ENCODE data around the gene UBR3. TPM values are rescaled to one million over a fixed set of nuclear protein-coding genes. Genes with fewer than 3 reads are reported as not detected.
"Not testable (repeated sequence)": the region's sequence is repeated elsewhere in the genome, so short reads cannot be mapped to it uniquely, and the experiment has no call there.

The UBR3 gene
- total RNA-seq, 2 donors from 2014 or later: 30.1 to 38.4 TPM

- intact Hi-C loops (cut with DNase I): no loop called here
- H3K27ac ChIP-seq: no peak overlapping the region
- no peak overlapping the region for H3K4me3 ChIP-seq
- H3K9ac ChIP-seq (ENCODE audit: low read depth in 2 of 2, low read length in 2 of 2): no peak overlapping the region
- no peak for DNase-seq
- no peak for TF ChIP-seq CTCF (IDR thresholded peaks at IDR 0.05)
- no peaks in the 10 kb centered on the region for H3K27me3 ChIP-seq
- H3K9me3 ChIP-seq: no peaks in the 10 kb centered on the region
- no peaks in the 10 kb centered on the region for H3K36me3 ChIP-seq
- H3K4me1 ChIP-seq: no peaks in the 10 kb centered on the region
Measured at GRCh38 chr2:169891593-169892298, 64.5 kb downstream of the UBR3 start.

- no peak for TF ChIP-seq CTCF (IDR thresholded peaks at IDR 0.05)
- Histone ChIP-seq H3K4me3 (no peak overlapping the region), H3K27me3 (no peaks in the 10 kb centered on the region), H3K9me3 (no peaks in the 10 kb centered on the region), H3K27ac (no peak overlapping the region), H3K4me1 (no peaks in the 10 kb centered on the region), H3K9ac (ENCODE audit: low read depth in 2 of 2, low read length in 2 of 2) (no peak overlapping the region), H3K36me3 (no peaks in the 10 kb centered on the region)
- intact Hi-C loops (cut with DNase I): no loop called here
- DNase-seq: no peak
Measured at GRCh38 chr2:169892951-169893350, 65.7 kb downstream of the UBR3 start.

GRCh38 chr2:169895294-169895985, 68.2 kb downstream of the UBR3 start:
- Histone ChIP-seq H3K27me3 (no peaks in the 10 kb centered on the region), H3K4me1 (no peaks in the 10 kb centered on the region), H3K4me3 (no peak overlapping the region), H3K36me3 (no peaks in the 10 kb centered on the region), H3K9ac (ENCODE audit: low read depth in 2 of 2, low read length in 2 of 2) (no peak overlapping the region), H3K9me3 (no peaks in the 10 kb centered on the region), H3K27ac (no peak overlapping the region)
- no peak for TF ChIP-seq CTCF (IDR thresholded peaks at IDR 0.05)
- intact Hi-C loops (cut with DNase I): no loop called here
- DNase-seq: no peak

GRCh38 chr2:169897834-169898233, 70.6 kb downstream of the UBR3 start:
- TF ChIP-seq CTCF (IDR thresholded peaks at IDR 0.05): no peak
- H3K36me3 ChIP-seq: no peaks in the 10 kb centered on the region
- no peak overlapping the region for H3K4me3 ChIP-seq
- intact Hi-C loops (cut with DNase I): no loop called here
- no peak overlapping the region for H3K27ac ChIP-seq
- H3K4me1 ChIP-seq: no peaks in the 10 kb centered on the region
- H3K9ac ChIP-seq (ENCODE audit: low read depth in 2 of 2, low read length in 2 of 2): no peak overlapping the region
- DNase-seq: no peak
- H3K9me3 ChIP-seq: no peaks in the 10 kb centered on the region
- no peaks in the 10 kb centered on the region for H3K27me3 ChIP-seq

- H3K4me1 ChIP-seq; H3K27ac ChIP-seq; H3K27me3 ChIP-seq; H3K36me3 ChIP-seq; H3K9ac ChIP-seq (ENCODE audit: low read depth in 2 of 2, low read length in 2 of 2); H3K9me3 ChIP-seq; intact Hi-C loops (cut with DNase I); H3K4me3 ChIP-seq; DNase-seq: not testable (repeated sequence)
Measured at GRCh38 chr2:169900103-169900502, 72.8 kb downstream of the UBR3 start.

GRCh38 chr2:169900686-169901085, 73.4 kb downstream of the UBR3 start:
- H3K27me3 ChIP-seq: no peaks in the 10 kb centered on the region
- DNase-seq: no peak
- H3K9me3 ChIP-seq: no peaks in the 10 kb centered on the region
- no peak overlapping the region for H3K9ac ChIP-seq (ENCODE audit: low read depth in 2 of 2, low read length in 2 of 2)
- intact Hi-C loops (cut with DNase I): no loop called here
- H3K36me3 ChIP-seq: no peaks in the 10 kb centered on the region
- no peak overlapping the region for H3K27ac ChIP-seq
- no peak for TF ChIP-seq CTCF (IDR thresholded peaks at IDR 0.05)
- no peak overlapping the region for H3K4me3 ChIP-seq
- no peaks in the 10 kb centered on the region for H3K4me1 ChIP-seq

Data from colonic mucosa (tissue), 4 donors.